Measurements from ENCODE around the gene ZCCHC2.

The ZCCHC2 gene

GRCh38 chr18:62497190-62497772 lies 25.5 kb upstream of the ZCCHC2 start:
- Histone ChIP-seq H3K4me3 (ENCODE audit: low read length) (no peak overlapping the region), H3K9me3 (ENCODE audit: control insufficient read depth, low read length) (no peaks in the 10 kb centered on the region), H3K36me3 (ENCODE audit: control insufficient read depth, insufficient read depth, low read length, severe bottlenecking) (no peaks in the 10 kb centered on the region), H3K27me3 (replicated peaks; ENCODE audit: control insufficient read depth, insufficient read depth, low read length) (peaks cover 4% of the 10 kb centered on the region), H3K9ac (ENCODE audit: low read length) (no peak overlapping the region), H3K4me1 (ENCODE audit: control insufficient read depth, insufficient read depth, low read length) (no peaks in the 10 kb centered on the region)
- DNase-seq (ENCODE audit: low read depth), result no peak

- Histone ChIP-seq H3K9me3 (ENCODE audit: control insufficient read depth, low read length) (no peaks in the 10 kb centered on the region), H3K9ac (ENCODE audit: low read length) (no peak overlapping the region), H3K27me3 (replicated peaks; ENCODE audit: control insufficient read depth, insufficient read depth, low read length) (peaks cover 4% of the 10 kb centered on the region), H3K4me3 (ENCODE audit: low read length) (no peak overlapping the region), H3K36me3 (ENCODE audit: control insufficient read depth, insufficient read depth, low read length, severe bottlenecking) (no peaks in the 10 kb centered on the region), H3K4me1 (ENCODE audit: control insufficient read depth, insufficient read depth, low read length) (no peaks in the 10 kb centered on the region)
- no peak for DNase-seq (ENCODE audit: low read depth)
These were observed 24.1 kb upstream of the ZCCHC2 start for GRCh38 chr18:62498616-62499262.

GRCh38 chr18:62499263-62499650 lies 23.6 kb upstream of the ZCCHC2 start:
- DNase-seq (ENCODE audit: low read depth), result no peak

DNA sequence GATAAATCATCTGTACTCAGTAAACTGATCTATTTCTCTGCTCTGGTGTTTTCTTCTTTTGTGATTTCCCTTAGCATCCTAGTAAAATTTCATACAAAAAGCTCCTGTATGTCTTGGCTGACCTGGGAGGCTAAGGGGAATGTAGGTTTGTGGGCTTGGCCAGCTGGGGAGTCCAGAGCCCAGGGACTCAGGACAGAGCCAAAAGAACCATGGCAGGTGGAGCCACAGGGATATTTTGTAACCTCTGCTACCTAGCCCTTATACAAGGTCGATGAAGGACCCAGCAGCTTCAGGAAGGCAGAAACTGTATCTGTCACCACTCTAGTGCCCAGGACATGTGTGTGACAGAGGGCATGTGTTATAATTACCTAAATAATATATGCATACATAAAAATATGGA lies 22.7 kb upstream of the ZCCHC2 start:
- Histone ChIP-seq H3K4me3 (ENCODE audit: low read length) (no peak overlapping the region), H3K4me1 (ENCODE audit: control insufficient read depth, insufficient read depth, low read length) (no peaks in the 10 kb centered on the region), H3K9me3 (ENCODE audit: control insufficient read depth, low read length) (no peaks in the 10 kb centered on the region), H3K27me3 (replicated peaks; ENCODE audit: control insufficient read depth, insufficient read depth, low read length) (peaks cover 4% of the 10 kb centered on the region), H3K36me3 (ENCODE audit: control insufficient read depth, insufficient read depth, low read length, severe bottlenecking) (no peaks in the 10 kb centered on the region), H3K9ac (ENCODE audit: low read length) (no peak overlapping the region)
- DNase-seq (ENCODE audit: low read depth), result no peak

More at GRCh38 chr18:62499263-62499650, 23.6 kb upstream of the ZCCHC2 start:
- H3K36me3 ChIP-seq (ENCODE audit: control insufficient read depth, insufficient read depth, low read length, severe bottlenecking), result no peaks in the 10 kb centered on the region
- H3K9ac ChIP-seq (ENCODE audit: low read length), result no peak overlapping the region
- no peak overlapping the region for H3K4me3 ChIP-seq (ENCODE audit: low read length)
- peaks cover 4% of the 10 kb centered on the region for H3K27me3 ChIP-seq (replicated peaks; ENCODE audit: control insufficient read depth, insufficient read depth, low read length)
- no peaks in the 10 kb centered on the region for H3K4me1 ChIP-seq (ENCODE audit: control insufficient read depth, insufficient read depth, low read length)
- H3K9me3 ChIP-seq (ENCODE audit: control insufficient read depth, low read length), result no peaks in the 10 kb centered on the region

- Histone ChIP-seq H3K4me1 (ENCODE audit: control insufficient read depth, insufficient read depth, low read length) (peaks cover 5% of the 10 kb centered on the region), H3K36me3 (ENCODE audit: control insufficient read depth, insufficient read depth, low read length, severe bottlenecking) (no peaks in the 10 kb centered on the region), H3K9ac (ENCODE audit: low read length) (no peak overlapping the region), H3K4me3 (ENCODE audit: low read length) (no peak overlapping the region), H3K9me3 (ENCODE audit: control insufficient read depth, low read length) (no peaks in the 10 kb centered on the region), H3K27me3 (replicated peaks; ENCODE audit: control insufficient read depth, insufficient read depth, low read length) (peaks cover 4% of the 10 kb centered on the region)
- no peak for DNase-seq (ENCODE audit: low read depth)
These were observed 21.7 kb upstream of the ZCCHC2 start for GRCh38 chr18:62500966-62501591.

DNA sequence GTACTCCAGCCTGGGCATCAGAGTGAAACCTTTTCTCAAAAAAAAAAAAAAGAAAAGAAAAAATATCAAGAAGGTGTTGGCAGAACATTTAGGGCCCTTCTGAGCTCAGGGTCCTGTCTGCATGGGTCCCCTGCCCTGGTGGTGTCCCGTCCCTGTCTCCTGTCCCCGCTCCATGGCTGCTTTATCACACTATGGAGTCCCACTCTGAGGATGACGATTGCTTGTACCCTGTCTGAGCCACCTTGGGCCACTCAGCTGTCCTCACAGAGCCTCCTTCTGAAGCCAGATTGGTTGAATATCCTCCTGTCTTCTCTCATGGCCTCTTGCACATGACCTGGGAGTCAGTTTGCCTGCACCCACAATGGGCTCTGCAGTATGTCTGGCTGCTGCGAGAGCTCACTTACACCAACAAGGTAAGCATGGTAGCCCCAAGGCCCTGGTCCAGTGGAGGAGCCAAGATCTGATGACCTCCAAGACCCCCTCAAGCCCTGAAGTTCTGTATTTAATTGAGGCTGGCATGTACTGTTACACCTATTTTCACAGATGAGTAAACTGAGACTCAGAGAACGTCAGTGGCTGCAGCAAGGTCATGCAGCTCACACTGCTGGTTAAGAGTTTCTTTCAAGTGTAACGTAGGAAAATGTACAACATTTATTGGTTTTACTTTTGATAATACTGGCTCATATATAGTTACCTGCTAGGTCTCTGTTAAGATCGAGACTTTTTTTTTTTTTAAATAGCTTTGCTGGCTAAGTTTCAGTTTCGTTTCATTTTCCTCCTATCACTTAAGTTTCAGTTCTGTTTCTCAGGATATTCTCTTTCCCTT lies 16.9 kb upstream of the ZCCHC2 start:
- H3K9ac ChIP-seq (ENCODE audit: low read length), result peak overlapping the region; percentile 60
- H3K36me3 ChIP-seq (ENCODE audit: control insufficient read depth, insufficient read depth, low read length, severe bottlenecking), result no peaks in the 10 kb centered on the region
- H3K4me1 ChIP-seq (ENCODE audit: control insufficient read depth, insufficient read depth, low read length), result peaks cover 8% of the 10 kb centered on the region
- DNase-seq (ENCODE audit: low read depth), result no peak
- H3K4me3 ChIP-seq (ENCODE audit: low read length), result peak overlapping the region; percentile 82
- H3K9me3 ChIP-seq (ENCODE audit: control insufficient read depth, low read length), result no peaks in the 10 kb centered on the region
- H3K27me3 ChIP-seq (replicated peaks; ENCODE audit: control insufficient read depth, insufficient read depth, low read length), result no peaks in the 10 kb centered on the region

DNA sequence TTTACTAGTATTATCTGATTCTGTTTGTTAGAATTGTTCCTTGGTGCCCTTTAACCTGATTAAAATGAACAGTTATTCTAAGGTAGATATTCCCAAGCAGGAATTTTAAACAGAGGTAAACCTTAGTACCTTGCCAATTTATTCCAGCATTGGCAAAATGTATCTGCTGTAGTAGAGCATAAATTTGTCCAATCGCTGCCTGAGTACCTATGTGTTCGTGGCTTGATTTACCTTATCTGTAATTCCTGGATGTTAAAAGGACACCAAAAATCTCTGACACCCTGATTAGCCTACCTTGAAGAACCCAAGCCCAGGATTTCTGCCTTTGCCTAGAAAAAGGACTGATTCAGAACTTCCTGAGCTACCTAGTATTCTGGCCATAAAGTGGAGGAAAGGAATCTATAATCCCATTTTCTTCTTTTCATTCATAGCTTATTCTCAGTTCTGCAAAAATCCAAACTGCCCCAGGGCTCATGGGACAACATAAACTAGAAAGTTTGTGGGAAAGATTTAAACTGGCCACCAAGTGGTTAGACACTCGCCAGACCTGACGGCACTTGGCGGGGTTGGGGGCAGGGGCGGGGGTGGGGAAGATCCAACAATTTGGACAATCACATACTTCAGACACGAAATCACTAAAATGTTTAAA lies 16.2 kb upstream of the ZCCHC2 start:
- Histone ChIP-seq H3K27me3 (replicated peaks; ENCODE audit: control insufficient read depth, insufficient read depth, low read length) (no peaks in the 10 kb centered on the region), H3K4me3 (ENCODE audit: low read length) (peak overlapping the region; percentile 82), H3K9me3 (ENCODE audit: control insufficient read depth, low read length) (peaks cover 2% of the 10 kb centered on the region), H3K9ac (ENCODE audit: low read length) (peak overlapping the region; percentile 60), H3K36me3 (ENCODE audit: control insufficient read depth, insufficient read depth, low read length, severe bottlenecking) (no peaks in the 10 kb centered on the region), H3K4me1 (ENCODE audit: control insufficient read depth, insufficient read depth, low read length) (peaks cover 8% of the 10 kb centered on the region)
- no peak for DNase-seq (ENCODE audit: low read depth)

GRCh38 chr18:62509779-62510178 lies 13.0 kb upstream of the ZCCHC2 start:
- Histone ChIP-seq H3K9ac (ENCODE audit: low read length) (no peak overlapping the region), H3K4me1 (ENCODE audit: control insufficient read depth, insufficient read depth, low read length) (peaks cover 8% of the 10 kb centered on the region), H3K36me3 (ENCODE audit: control insufficient read depth, insufficient read depth, low read length, severe bottlenecking) (no peaks in the 10 kb centered on the region), H3K4me3 (ENCODE audit: low read length) (no peak overlapping the region), H3K9me3 (ENCODE audit: control insufficient read depth, low read length) (peaks cover 31% of the 10 kb centered on the region), H3K27me3 (replicated peaks; ENCODE audit: control insufficient read depth, insufficient read depth, low read length) (no peaks in the 10 kb centered on the region)
- DNase-seq (ENCODE audit: low read depth), result no peak

- Histone ChIP-seq H3K4me1 (ENCODE audit: control insufficient read depth, insufficient read depth, low read length) (peaks cover 6% of the 10 kb centered on the region), H3K9me3 (ENCODE audit: control insufficient read depth, low read length) (peaks cover 35% of the 10 kb centered on the region), H3K4me3 (ENCODE audit: low read length) (no peak overlapping the region), H3K9ac (ENCODE audit: low read length) (no peak overlapping the region), H3K27me3 (replicated peaks; ENCODE audit: control insufficient read depth, insufficient read depth, low read length) (no peaks in the 10 kb centered on the region), H3K36me3 (ENCODE audit: control insufficient read depth, insufficient read depth, low read length, severe bottlenecking) (no peaks in the 10 kb centered on the region)
- DNase-seq (ENCODE audit: low read depth), result peak; percentile 31
These were observed 12.0 kb upstream of the ZCCHC2 start for GRCh38 chr18:62510789-62511188.

- no peaks in the 10 kb centered on the region for H3K4me1 ChIP-seq (ENCODE audit: control insufficient read depth, insufficient read depth, low read length)
- no peak overlapping the region for H3K9ac ChIP-seq (ENCODE audit: low read length)
- no peak for DNase-seq (ENCODE audit: low read depth)
- H3K9me3 ChIP-seq (ENCODE audit: control insufficient read depth, low read length), result peaks cover 35% of the 10 kb centered on the region
- H3K4me3 ChIP-seq (ENCODE audit: low read length), result no peak overlapping the region
- no peaks in the 10 kb centered on the region for H3K27me3 ChIP-seq (replicated peaks; ENCODE audit: control insufficient read depth, insufficient read depth, low read length)
- H3K36me3 ChIP-seq (ENCODE audit: control insufficient read depth, insufficient read depth, low read length, severe bottlenecking), result no peaks in the 10 kb centered on the region
These were observed 10.3 kb upstream of the ZCCHC2 start for GRCh38 chr18:62512532-62512931.

DNA sequence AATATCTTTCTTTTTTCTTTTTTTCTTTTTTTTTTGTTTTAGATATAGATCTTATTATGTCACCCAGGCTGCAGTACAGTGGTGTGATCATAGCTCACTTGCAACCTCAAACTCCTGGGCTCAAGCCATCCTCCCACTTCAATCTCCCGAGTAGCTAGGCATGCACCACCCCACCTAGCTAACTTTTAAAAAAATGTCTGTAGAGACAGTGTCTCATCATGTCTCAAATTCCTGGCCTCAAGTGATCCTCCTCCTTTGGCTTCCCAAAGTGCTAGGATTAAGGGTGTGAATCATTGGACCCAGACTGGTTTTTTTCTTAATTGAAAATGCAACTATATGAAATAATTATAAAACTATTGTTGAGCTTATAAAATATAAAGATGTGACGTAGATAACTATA lies 9.8 kb upstream of the ZCCHC2 start:
- Histone ChIP-seq H3K4me3 (ENCODE audit: low read length) (no peak overlapping the region), H3K9me3 (ENCODE audit: control insufficient read depth, low read length) (peaks cover 35% of the 10 kb centered on the region), H3K27me3 (replicated peaks; ENCODE audit: control insufficient read depth, insufficient read depth, low read length) (no peaks in the 10 kb centered on the region), H3K4me1 (ENCODE audit: control insufficient read depth, insufficient read depth, low read length) (no peaks in the 10 kb centered on the region), H3K9ac (ENCODE audit: low read length) (no peak overlapping the region), H3K36me3 (ENCODE audit: control insufficient read depth, insufficient read depth, low read length, severe bottlenecking) (no peaks in the 10 kb centered on the region)
- no peak for DNase-seq (ENCODE audit: low read depth)

Measured in adipocyte (in vitro differentiated cells).